Gastroesophageal sphincter (tissue), 4 donors: Measurements from ENCODE around the gene OGFOD2. TPM values are rescaled to one million over a fixed set of nuclear protein-coding genes. Genes with fewer than 3 reads are reported as not detected.

ENCODE experiments used
- ATAC-seq: fragments of 150-250 bp; one replicate; pipeline ENCODE4 v1.9.1; 2016; ENCODE audit warnings: mild to moderate bottlenecking, moderate library complexity
- H3K27ac ChIP-seq, 4 donors: fragments of 200-600 bp; sonication (generic) in 3 of 4; 1 replicate in 3 of 4; 2 replicates in 1 of 4; pipeline ENCODE4 v1.5.1; 2016 to 2019
- H3K27me3 ChIP-seq: fragments of 200-600 bp; sonication (generic); one replicate; pipeline ENCODE4 v1.5.1; 2019
- H3K36me3 ChIP-seq, 2 donors: fragments of 200-600 bp; sonication (generic); one replicate each; pipeline ENCODE4 v1.5.1; 2019; ENCODE audit warnings: control low read depth in 1 of 2
- H3K4me1 ChIP-seq, 3 donors: fragments of 200-600 bp; sonication (generic); 1 replicate in 2 of 3; 2 replicates in 1 of 3; pipeline ENCODE4 v1.5.1; 2016 to 2019; ENCODE audit warnings: control low read depth in 2 of 3
- H3K4me3 ChIP-seq, 2 donors: fragments of 200-600 bp; sonication (generic); one replicate each; pipeline ENCODE4 v1.5.1; 2019; ENCODE audit warnings: mild to moderate bottlenecking in 1 of 2, moderate library complexity in 1 of 2
- H3K9me3 ChIP-seq, 3 donors: fragments of 200-600 bp; sonication (generic); one replicate each; pipeline ENCODE4 v1.5.1; 2017 to 2019; ENCODE audit warnings: control low read depth in 2 of 3
- EP300 ChIP-seq: sonication (generic); formaldehyde crosslinking; IDR thresholded peaks from one replicate; pipeline ENCODE4 v1.6.1; 2017; ENCODE audit warnings: antibody characterized with exemption, mild to moderate bottlenecking
- POLR2A ChIP-seq, 2 donors: fragments of 450-650 bp; IDR thresholded peaks; one replicate each; pipeline ENCODE4 v1.6.1; 2017; ENCODE audit warnings: antibody characterized with exemption in 2 of 2, mild to moderate bottlenecking in 2 of 2, moderate library complexity in 1 of 2
- POLR2AphosphoS5 ChIP-seq: sonication (generic); formaldehyde crosslinking; IDR thresholded peaks from one replicate; pipeline ENCODE4 v1.6.1; 2017; ENCODE audit warnings: antibody characterized with exemption
- WGBS, 2 donors: methylation state at CpG; one replicate each; pipeline ENCODE4 v1.1.5; 2018; ENCODE audit warnings: low coverage in 1 of 2; 5-methylcytosine and 5-hydroxymethylcytosine counted together
- total RNA-seq, 4 donors: library from RNA; depleted of rRNA; stranded (reverse); fragments of >200 nt; gene quantifications; one replicate each; pipeline ENCODE4 v1.1.0, GENCODE V29; 2016
- TF ChIP-seq, protein P1 (sequence below), 4 experiments: fragments of 200-600 bp in 2 of 4; fragments of 450-650 bp in 2 of 4; sonication (generic) in 1 of 4; IDR thresholded peaks; one replicate each; pipeline ENCODE4 v1.5.1; 2017 to 2019; ENCODE audit warnings: antibody characterized with exemption in 4 of 4, mild to moderate bottlenecking in 2 of 4, moderate library complexity in 2 of 4

The OGFOD2 gene
- total RNA-seq, 4 donors from 2014 or later, result 7.3 to 10.7 (median 8.3) TPM

GRCh38 chr12:123005081-123005626 lies 30.1 kb downstream of the OGFOD2 start:
- TF ChIP-seq, protein P1, sequence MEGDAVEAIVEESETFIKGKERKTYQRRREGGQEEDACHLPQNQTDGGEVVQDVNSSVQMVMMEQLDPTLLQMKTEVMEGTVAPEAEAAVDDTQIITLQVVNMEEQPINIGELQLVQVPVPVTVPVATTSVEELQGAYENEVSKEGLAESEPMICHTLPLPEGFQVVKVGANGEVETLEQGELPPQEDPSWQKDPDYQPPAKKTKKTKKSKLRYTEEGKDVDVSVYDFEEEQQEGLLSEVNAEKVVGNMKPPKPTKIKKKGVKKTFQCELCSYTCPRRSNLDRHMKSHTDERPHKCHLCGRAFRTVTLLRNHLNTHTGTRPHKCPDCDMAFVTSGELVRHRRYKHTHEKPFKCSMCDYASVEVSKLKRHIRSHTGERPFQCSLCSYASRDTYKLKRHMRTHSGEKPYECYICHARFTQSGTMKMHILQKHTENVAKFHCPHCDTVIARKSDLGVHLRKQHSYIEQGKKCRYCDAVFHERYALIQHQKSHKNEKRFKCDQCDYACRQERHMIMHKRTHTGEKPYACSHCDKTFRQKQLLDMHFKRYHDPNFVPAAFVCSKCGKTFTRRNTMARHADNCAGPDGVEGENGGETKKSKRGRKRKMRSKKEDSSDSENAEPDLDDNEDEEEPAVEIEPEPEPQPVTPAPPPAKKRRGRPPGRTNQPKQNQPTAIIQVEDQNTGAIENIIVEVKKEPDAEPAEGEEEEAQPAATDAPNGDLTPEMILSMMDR (IDR thresholded peaks at IDR 0.05), result no peak
- no peak for TF ChIP-seq POLR2AphosphoS5
- TF ChIP-seq POLR2A (IDR thresholded peaks at IDR 0.05), result no peak
- TF ChIP-seq EP300, result no peak
- no peaks in the 10 kb centered on the region for H3K9me3 ChIP-seq
- WGBS, 2 donors, result no CpG with 5 or more reads among the region's 22 CpGs
- H3K36me3 ChIP-seq, result peaks cover 0 to 95% of the 10 kb centered on the region in 2 donors
- ATAC-seq, result no peak
- no peak overlapping the region for H3K4me3 ChIP-seq
- no peak overlapping the region for H3K27ac ChIP-seq
- H3K4me1 ChIP-seq, result no peaks in the 10 kb centered on the region
- no peaks in the 10 kb centered on the region for H3K27me3 ChIP-seq

GRCh38 chr12:123006977-123007376 lies 31.9 kb downstream of the OGFOD2 start:
- Histone ChIP-seq H3K9me3 (no peaks in the 10 kb centered on the region), H3K4me3 (no peak overlapping the region), H3K4me1 (no peaks in the 10 kb centered on the region), H3K27me3 (no peaks in the 10 kb centered on the region), H3K27ac (no peak overlapping the region), H3K36me3 (peaks cover 0 to 95% of the 10 kb centered on the region in 2 donors)
- ATAC-seq, result no peak
- TF ChIP-seq EP300, result no peak
- TF ChIP-seq, protein P1 (IDR thresholded peaks at IDR 0.05), result no peak
- TF ChIP-seq POLR2A (IDR thresholded peaks at IDR 0.05), result no peak
- no peak for TF ChIP-seq POLR2AphosphoS5
- 79 to 81% methylated on average over 12 of the region's 12 CpGs for WGBS, 2 donors

DNA sequence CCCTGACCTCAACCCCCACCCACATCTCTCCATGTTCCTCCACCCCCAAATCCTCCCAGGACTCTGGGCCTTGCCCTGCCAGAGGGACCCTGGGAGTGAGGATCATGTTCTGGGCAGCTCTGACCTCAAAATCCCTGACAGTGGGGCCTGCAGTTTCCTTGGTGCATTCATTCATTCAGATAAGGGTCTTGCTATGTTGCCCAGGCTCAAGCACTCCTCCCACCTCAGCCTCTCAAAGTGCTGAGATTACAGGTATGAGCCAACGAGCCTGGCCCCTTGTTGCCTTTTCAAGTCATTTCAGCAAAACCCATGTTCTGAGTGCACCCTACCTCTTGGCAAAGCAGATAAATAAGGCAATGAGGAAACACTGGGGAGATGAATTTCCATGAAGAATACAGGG lies 35.1 kb downstream of the OGFOD2 start:
- H3K9me3 ChIP-seq, result no peaks in the 10 kb centered on the region
- no peaks in the 10 kb centered on the region for H3K4me1 ChIP-seq
- TF ChIP-seq, protein P1 (IDR thresholded peaks at IDR 0.05), result no peak
- TF ChIP-seq EP300, result no peak
- TF ChIP-seq POLR2AphosphoS5, result no peak
- no peak for TF ChIP-seq POLR2A (IDR thresholded peaks at IDR 0.05)
- H3K27me3 ChIP-seq, result no peaks in the 10 kb centered on the region
- no peak for ATAC-seq
- no peak overlapping the region for H3K27ac ChIP-seq
- peaks cover 0 to 89% of the 10 kb centered on the region in 2 donors for H3K36me3 ChIP-seq
- 100% methylated on average over 1 of the region's 1 CpG; no CpG with 5 or more reads in 1 of the 2 donors for WGBS, 2 donors
- no peak overlapping the region for H3K4me3 ChIP-seq

- Histone ChIP-seq H3K4me1 (no peaks in the 10 kb centered on the region), H3K27me3 (no peaks in the 10 kb centered on the region), H3K9me3 (no peaks in the 10 kb centered on the region), H3K4me3 (no peak overlapping the region), H3K27ac (no peak overlapping the region), H3K36me3 (peaks cover 0 to 84% of the 10 kb centered on the region in 2 donors)
- no CpG with 5 or more reads among the region's 4 CpGs for WGBS, 2 donors
- TF ChIP-seq POLR2A (IDR thresholded peaks at IDR 0.05) (no peak), POLR2AphosphoS5 (no peak), EP300 (no peak)
- TF ChIP-seq, protein P1 (IDR thresholded peaks at IDR 0.05), result no peak
- ATAC-seq, result no peak
Observed at GRCh38 chr12:123010681-123011080, 35.6 kb downstream of the OGFOD2 start.

GRCh38 chr12:123011701-123012100 lies 36.7 kb downstream of the OGFOD2 start:
- Histone ChIP-seq H3K4me3 (no peak overlapping the region), H3K4me1 (no peaks in the 10 kb centered on the region), H3K36me3 (peaks cover 0 to 73% of the 10 kb centered on the region in 2 donors), H3K27ac (no peak overlapping the region), H3K9me3 (no peaks in the 10 kb centered on the region), H3K27me3 (no peaks in the 10 kb centered on the region)
- ATAC-seq, result no peak
- 67 to 84% methylated on average over 4 to 5 of the region's 6 CpGs for WGBS, 2 donors
- TF ChIP-seq POLR2A (IDR thresholded peaks at IDR 0.05) (no peak), EP300 (no peak), POLR2AphosphoS5 (no peak)
- TF ChIP-seq, protein P1 (IDR thresholded peaks at IDR 0.05), result no peak
